Caki2 (cell line): ENCODE data around the gene ARID1B. TPM values are rescaled to one million over a fixed set of nuclear protein-coding genes. Genes with fewer than 3 reads are reported as not detected.

Experiments used
- DNase-seq: peaks from one replicate; pipeline ENCODE4 v3.0.0-alpha.2; 2015; ENCODE audit warnings: low read depth
- in situ Hi-C: cut with HindIII; loops from 2 replicates; pipeline ENCODE4 v1.10.0; 2016; ENCODE audit warnings: low sequenced_read_pairs, low pct_unique_long_range_greater_than_20kb, mixed read lengths
- total RNA-seq: library from RNA; depleted of rRNA; stranded (reverse); fragments of >200 nt; shearing (Covaris generic); gene quantifications from 2 replicates; pipeline ENCODE4 v1.2.3, GENCODE V29; 2014; ENCODE audit warnings: low replicate concordance

Gene ARID1B
- total RNA-seq, 1 experiment from 2014 or later = 6.9 TPM

GRCh38 chr6:157169226-157169625 lies 392.0 kb downstream of the ARID1B start:
- DNase-seq = no peak
- in situ Hi-C loops = no loop called here

GRCh38 chr6:157169656-157170055 lies 392.5 kb downstream of the ARID1B start:
- no peak for DNase-seq
- in situ Hi-C loops = no loop called here

GRCh38 chr6:157170535-157170934 lies 393.4 kb downstream of the ARID1B start:
- in situ Hi-C loops = no loop called here
- no peak for DNase-seq

GRCh38 chr6:157171801-157172200 lies 394.6 kb downstream of the ARID1B start:
- in situ Hi-C loops = no loop called here

GRCh38 chr6:157172231-157172701 lies 395.1 kb downstream of the ARID1B start:
- in situ Hi-C loops = no loop called here
- DNase-seq = no peak

More at GRCh38 chr6:157171801-157172200, 394.6 kb downstream of the ARID1B start:
- DNase-seq = no peak

GRCh38 chr6:157172830-157173536 lies 395.8 kb downstream of the ARID1B start:
- no peak for DNase-seq
- in situ Hi-C loops = no loop called here

- no peak for DNase-seq
- in situ Hi-C loops = no loop called here
These were observed 396.6 kb downstream of the ARID1B start for GRCh38 chr6:157173776-157174175.

GRCh38 chr6:157174731-157175130 lies 397.6 kb downstream of the ARID1B start:
- in situ Hi-C loops = no loop called here
- no peak for DNase-seq

- no peak for DNase-seq
- in situ Hi-C loops = no loop called here
These were observed 400.7 kb downstream of the ARID1B start for GRCh38 chr6:157177731-157178336.

- no peak for DNase-seq
- in situ Hi-C loops = no loop called here
These were observed 404.5 kb downstream of the ARID1B start for GRCh38 chr6:157181649-157182048.

- in situ Hi-C loops = no loop called here
- no peak for DNase-seq
These were observed 405.5 kb downstream of the ARID1B start for GRCh38 chr6:157182503-157183264.

- DNase-seq = peak; percentile 53
- in situ Hi-C loops = no loop called here
These were observed 407.2 kb downstream of the ARID1B start for GRCh38 chr6:157184202-157185015.

- no peak for DNase-seq
- in situ Hi-C loops = no loop called here
These were observed 408.0 kb downstream of the ARID1B start for GRCh38 chr6:157185171-157185570.

GRCh38 chr6:157185986-157186385 lies 408.8 kb downstream of the ARID1B start:
- DNase-seq = no peak
- in situ Hi-C loops = no loop called here

- no peak for DNase-seq
- in situ Hi-C loops = no loop called here
These were observed 409.6 kb downstream of the ARID1B start for GRCh38 chr6:157186785-157187181.

GRCh38 chr6:157187182-157188083 lies 410.3 kb downstream of the ARID1B start:
- in situ Hi-C loops = no loop called here
- peak; percentile 68 for DNase-seq

GRCh38 chr6:157188213-157188612 lies 411.0 kb downstream of the ARID1B start:
- DNase-seq = no peak

More at GRCh38 chr6:157188213-157188612, 411.0 kb downstream of the ARID1B start:
- in situ Hi-C loops = no loop called here
